AG04449 (cell line): ENCODE results near the gene SOBP.

Experiments used
- CTCF ChIA-PET: fragments of 350-600 bp; formaldehyde crosslinking; extraction: SDS; loops from one replicate; lab custom pipeline; 2021; ENCODE audit warnings: antibody characterized with exemption; lab: Yijun Ruan, JAX
- POLR2A ChIA-PET: fragments of 400-600, 350-600 bp; formaldehyde crosslinking; extraction: SDS; loops from one replicate; lab custom pipeline; 2020; ENCODE audit warnings: antibody characterized with exemption, inconsistent platforms; lab: Yijun Ruan, JAX
- DNase-seq: peaks from one replicate; pipeline ENCODE4 v3.0.0-alpha.2; 2010; ENCODE audit warnings: low read depth, low spot score
- H3K4me3 ChIP-seq: 2 replicates; pipeline ENCODE4 v1.5.1; 2011; ENCODE audit warnings: low read depth, mild to moderate bottlenecking, control low read depth, low read length
- CTCF ChIP-seq: IDR thresholded peaks from one replicate; pipeline ENCODE4 v1.5.1; 2011; ENCODE audit warnings: mild to moderate bottlenecking, moderate library complexity, low read length, control low read depth, inconsistent platforms; ENCODE audit not compliant: insufficient read depth; ENCODE audit errors: missing control alignments

SOBP gene

GRCh38 chr6:107579456-107580056 is 89.6 kb downstream of the SOBP start:
- no peak overlapping the region for H3K4me3 ChIP-seq
- CTCF ChIA-PET, result interaction anchor here (0.6 kb wide), 1 partner anchor 121 kb away, joined by 3 read pairs; no protein-coding TSS in a partner anchor
- TF ChIP-seq CTCF, result no peak
- POLR2A ChIA-PET, result no interaction called here
- no peak for DNase-seq

GRCh38 chr6:107582086-107582485 is 92.2 kb downstream of the SOBP start:
- DNase-seq, result no peak
- CTCF ChIA-PET, result no interaction called here
- POLR2A ChIA-PET, result no interaction called here
- H3K4me3 ChIP-seq, result no peak overlapping the region
- no peak for TF ChIP-seq CTCF

GRCh38 chr6:107584726-107585125 is 94.8 kb downstream of the SOBP start:
- ChIA-PET POLR2A (no interaction called here), CTCF (no interaction called here)
- TF ChIP-seq CTCF, result no peak
- H3K4me3 ChIP-seq, result no peak overlapping the region
- DNase-seq, result no peak

- DNase-seq, result no peak
- no peak for TF ChIP-seq CTCF
- ChIA-PET CTCF (interaction anchor here (1.6 kb wide), 1 partner anchor 472 kb away, joined by 3 read pairs; no protein-coding TSS in a partner anchor), POLR2A (no interaction called here)
- no peak overlapping the region for H3K4me3 ChIP-seq
Measured at GRCh38 chr6:107585815-107586435, 96.0 kb downstream of the SOBP start.

- CTCF ChIA-PET, result no interaction called here
- DNase-seq, result no peak
- no peak overlapping the region for H3K4me3 ChIP-seq
- no peak for TF ChIP-seq CTCF
- POLR2A ChIA-PET, result no interaction called here
Measured at GRCh38 chr6:107587451-107587850, 97.5 kb downstream of the SOBP start.

GRCh38 chr6:107589199-107589598 is 99.3 kb downstream of the SOBP start:
- no peak overlapping the region for H3K4me3 ChIP-seq
- ChIA-PET POLR2A (no interaction called here), CTCF (no interaction called here)
- DNase-seq, result no peak
- TF ChIP-seq CTCF, result no peak
